KOPT-K1 (cell line): ENCODE data around the gene ABCA5.

Experiments
- H3K27ac ChIP-seq: fragments of 200-600 bp; sonication (generic); 2 replicates; pipeline ENCODE4 v1.5.1; 2016; ENCODE audit warnings: antibody characterized with exemption, mild to moderate bottlenecking, low read depth, low read length; ENCODE audit not compliant: poor library complexity, severe bottlenecking
- H3K36me3 ChIP-seq: fragments of 200-600 bp; sonication (generic); 2 replicates; pipeline ENCODE4 v1.5.1; 2017; ENCODE audit warnings: antibody characterized with exemption, mild to moderate bottlenecking, low read length, moderate library complexity; ENCODE audit not compliant: insufficient read depth
- H3K9me3 ChIP-seq: fragments of 200-600 bp; sonication (generic); 2 replicates; pipeline ENCODE4 v1.5.1; 2017; ENCODE audit warnings: antibody characterized with exemption, low read length, mild to moderate bottlenecking; ENCODE audit not compliant: insufficient read depth, poor library complexity, severe bottlenecking

The ABCA5 gene

DNA sequence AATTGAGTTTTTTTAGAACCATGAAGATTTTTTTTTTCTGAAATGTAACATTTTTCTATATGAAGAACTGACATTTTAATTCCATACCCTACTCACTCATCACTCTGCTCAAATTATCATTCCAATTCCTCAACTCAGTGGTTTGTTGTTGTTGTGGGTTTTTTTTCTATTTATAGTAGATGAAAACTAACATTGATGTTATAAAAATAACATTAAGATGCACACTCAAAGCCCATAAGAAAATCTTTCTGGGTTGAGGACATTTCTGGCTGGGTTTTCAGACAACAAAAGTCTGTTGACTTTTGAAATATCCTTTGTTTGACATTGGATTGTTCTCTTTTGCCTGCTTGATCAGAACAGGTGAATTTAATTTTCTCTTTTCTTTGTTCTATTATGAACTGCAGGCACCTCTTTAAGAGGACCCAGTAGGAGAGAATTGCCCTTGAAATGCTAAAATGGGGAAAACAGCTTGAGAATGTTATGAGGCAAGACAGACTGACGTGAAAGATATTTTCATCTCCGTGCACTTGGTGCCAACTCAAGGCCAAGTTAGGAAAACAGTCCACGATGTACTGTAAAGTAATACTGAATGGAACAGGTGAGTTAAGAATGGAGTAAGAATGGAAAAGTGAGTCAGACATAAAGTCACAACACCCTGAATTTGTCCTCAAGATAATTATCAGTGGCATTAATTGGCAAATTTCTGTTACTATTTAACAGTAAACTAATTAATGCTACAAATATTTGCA, 16.1 kb upstream of the ABCA5 start:
- Histone ChIP-seq H3K36me3 (no peaks in the 10 kb centered on the region), H3K27ac (no peak overlapping the region), H3K9me3 (no peaks in the 10 kb centered on the region)

DNA sequence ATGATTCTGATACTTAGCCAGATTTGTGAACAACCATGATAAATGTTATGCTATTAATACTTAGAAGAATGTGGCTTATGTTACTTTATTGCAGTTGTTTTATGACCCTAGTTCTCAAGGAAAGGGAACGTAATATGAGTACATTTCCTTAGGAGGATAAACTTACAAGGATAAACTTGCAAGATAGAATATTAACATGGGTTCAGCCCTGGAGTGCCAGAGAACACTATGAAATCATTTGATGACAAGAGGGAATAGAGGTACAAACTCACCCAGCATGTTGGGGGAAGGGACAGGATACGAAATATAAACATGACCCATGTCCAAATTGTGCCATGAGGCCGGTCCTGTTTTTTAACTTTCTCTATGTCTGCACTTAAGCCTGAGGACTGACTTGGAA, 13.0 kb upstream of the ABCA5 start:
- peaks cover 5% of the 10 kb centered on the region for H3K9me3 ChIP-seq
- no peaks in the 10 kb centered on the region for H3K36me3 ChIP-seq
- H3K27ac ChIP-seq: no peak overlapping the region

- H3K36me3 ChIP-seq: no peaks in the 10 kb centered on the region
- H3K27ac ChIP-seq: no peak overlapping the region
- H3K9me3 ChIP-seq: peaks cover 5% of the 10 kb centered on the region
Measured at GRCh38 chr17:69336996-69337395, 10.1 kb upstream of the ABCA5 start.

- no peak overlapping the region for H3K27ac ChIP-seq
- peaks cover 5% of the 10 kb centered on the region for H3K9me3 ChIP-seq
- H3K36me3 ChIP-seq: no peaks in the 10 kb centered on the region
Measured at GRCh38 chr17:69336580-69336979, 9.6 kb upstream of the ABCA5 start.

DNA sequence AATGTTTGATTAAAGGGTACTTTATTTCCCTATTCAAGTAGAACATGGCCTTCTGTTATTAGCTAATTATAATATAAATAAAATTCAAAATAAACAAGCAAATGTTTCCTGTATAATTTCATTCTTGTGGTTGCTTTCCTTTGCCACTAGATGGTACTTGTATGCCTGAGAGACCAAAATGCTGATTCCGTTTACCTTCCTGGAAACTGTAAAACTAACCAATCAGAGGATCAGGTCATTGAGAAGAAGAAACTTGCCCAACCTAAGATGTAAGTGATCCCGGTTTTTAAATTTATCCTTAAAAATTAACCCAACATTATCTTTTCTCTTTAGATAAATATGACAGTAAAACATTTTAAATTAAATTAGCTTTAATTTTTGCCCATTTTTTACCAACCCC, 8.1 kb upstream of the ABCA5 start:
- Histone ChIP-seq H3K27ac (no peak overlapping the region), H3K9me3 (peaks cover 5% of the 10 kb centered on the region), H3K36me3 (no peaks in the 10 kb centered on the region)

GRCh38 chr17:69333561-69333960, 6.6 kb upstream of the ABCA5 start:
- Histone ChIP-seq H3K36me3 (no peaks in the 10 kb centered on the region), H3K9me3 (peaks cover 5% of the 10 kb centered on the region), H3K27ac (no peak overlapping the region)

GRCh38 chr17:69331756-69332155, 4.8 kb upstream of the ABCA5 start:
- H3K9me3 ChIP-seq: peaks cover 5% of the 10 kb centered on the region
- no peaks in the 10 kb centered on the region for H3K36me3 ChIP-seq
- no peak overlapping the region for H3K27ac ChIP-seq

GRCh38 chr17:69326377-69327059, 415 bp downstream of the ABCA5 start:
- Histone ChIP-seq H3K9me3 (no peaks in the 10 kb centered on the region), H3K27ac (no peak overlapping the region), H3K36me3 (no peaks in the 10 kb centered on the region)

DNA sequence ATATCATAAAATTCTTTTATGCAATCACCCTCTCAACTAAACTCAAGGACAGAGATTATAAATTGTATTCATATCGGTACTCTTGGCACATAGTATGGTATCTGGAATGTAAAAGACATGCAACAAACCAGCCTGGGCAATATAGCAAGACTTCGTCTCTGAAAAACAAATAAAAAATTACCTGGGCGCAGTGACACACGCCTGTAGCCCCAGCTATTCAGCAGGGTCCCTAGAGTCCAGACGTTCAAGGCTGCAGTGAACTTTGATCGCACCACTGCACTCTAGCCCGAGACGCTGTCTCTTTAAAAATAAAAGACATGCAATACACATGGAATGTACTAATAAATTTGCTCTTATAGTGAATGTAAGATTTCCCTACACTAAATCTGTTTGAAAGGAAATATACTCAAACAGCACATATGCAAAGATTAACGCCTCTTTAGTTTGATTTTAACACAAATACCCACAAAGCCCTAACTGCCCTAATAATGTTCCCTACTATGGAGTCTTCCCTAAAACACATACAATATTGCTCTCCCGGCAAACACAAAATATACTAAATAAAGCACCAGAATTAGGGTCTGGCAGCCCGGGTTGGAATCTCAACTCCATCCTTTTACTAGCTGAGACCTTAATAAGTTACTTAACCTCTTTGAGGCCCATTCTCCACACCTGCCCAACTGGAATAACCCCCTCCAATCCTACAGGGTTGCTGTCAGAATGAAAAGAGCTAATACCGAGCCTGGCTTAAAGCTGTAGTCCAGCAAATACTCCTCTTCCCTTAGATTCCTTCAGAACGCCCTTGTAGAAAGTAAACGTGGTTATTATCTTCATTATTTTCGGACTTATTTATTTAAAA, 1.2 kb downstream of the ABCA5 start:
- H3K27ac ChIP-seq: no peak overlapping the region
- H3K36me3 ChIP-seq: no peaks in the 10 kb centered on the region
- H3K9me3 ChIP-seq: no peaks in the 10 kb centered on the region

DNA sequence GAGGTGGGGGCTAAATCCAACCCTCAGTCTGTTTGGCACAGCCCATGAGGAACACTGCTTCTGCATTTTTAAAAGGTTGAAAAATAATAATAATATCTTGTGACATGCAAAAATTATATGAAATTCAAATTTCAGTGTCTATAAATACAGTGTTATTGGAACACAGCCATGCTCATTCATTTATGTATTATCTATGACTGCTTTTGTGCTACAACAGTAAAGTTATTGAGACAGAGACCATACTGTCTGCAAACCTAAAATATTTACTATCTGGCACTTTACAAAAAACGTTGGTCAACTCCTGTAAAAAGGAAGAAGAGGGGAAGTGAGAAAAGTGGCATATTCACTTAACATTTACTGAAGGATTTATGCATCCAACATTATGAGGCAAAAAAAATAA, 3.1 kb downstream of the ABCA5 start:
- Histone ChIP-seq H3K27ac (no peak overlapping the region), H3K9me3 (no peaks in the 10 kb centered on the region), H3K36me3 (no peaks in the 10 kb centered on the region)

DNA sequence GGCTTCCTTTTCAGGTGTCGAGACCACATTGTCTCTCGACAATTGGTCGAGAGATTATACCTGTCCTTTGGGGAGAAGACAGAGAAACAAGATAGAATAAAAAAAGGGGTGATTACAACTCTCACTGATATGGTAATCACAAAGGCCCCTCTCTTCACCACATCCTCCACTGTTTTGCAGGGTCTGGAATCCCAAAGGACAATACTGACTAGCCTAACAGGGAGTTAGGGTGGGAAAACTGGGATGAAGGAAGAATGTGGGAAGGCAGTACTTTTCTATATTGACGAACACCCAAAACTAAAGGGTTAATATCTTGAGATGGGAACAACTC, 6.1 kb downstream of the ABCA5 start:
- Histone ChIP-seq H3K27ac (no peak overlapping the region), H3K9me3 (no peaks in the 10 kb centered on the region), H3K36me3 (no peaks in the 10 kb centered on the region)

GRCh38 chr17:69320210-69320907, 6.6 kb downstream of the ABCA5 start:
- H3K9me3 ChIP-seq: no peaks in the 10 kb centered on the region
- no peak overlapping the region for H3K27ac ChIP-seq
- H3K36me3 ChIP-seq: no peaks in the 10 kb centered on the region

- H3K27ac ChIP-seq: no peak overlapping the region
- no peaks in the 10 kb centered on the region for H3K9me3 ChIP-seq
- no peaks in the 10 kb centered on the region for H3K36me3 ChIP-seq
Measured at GRCh38 chr17:69317625-69318024, 9.3 kb downstream of the ABCA5 start.

DNA sequence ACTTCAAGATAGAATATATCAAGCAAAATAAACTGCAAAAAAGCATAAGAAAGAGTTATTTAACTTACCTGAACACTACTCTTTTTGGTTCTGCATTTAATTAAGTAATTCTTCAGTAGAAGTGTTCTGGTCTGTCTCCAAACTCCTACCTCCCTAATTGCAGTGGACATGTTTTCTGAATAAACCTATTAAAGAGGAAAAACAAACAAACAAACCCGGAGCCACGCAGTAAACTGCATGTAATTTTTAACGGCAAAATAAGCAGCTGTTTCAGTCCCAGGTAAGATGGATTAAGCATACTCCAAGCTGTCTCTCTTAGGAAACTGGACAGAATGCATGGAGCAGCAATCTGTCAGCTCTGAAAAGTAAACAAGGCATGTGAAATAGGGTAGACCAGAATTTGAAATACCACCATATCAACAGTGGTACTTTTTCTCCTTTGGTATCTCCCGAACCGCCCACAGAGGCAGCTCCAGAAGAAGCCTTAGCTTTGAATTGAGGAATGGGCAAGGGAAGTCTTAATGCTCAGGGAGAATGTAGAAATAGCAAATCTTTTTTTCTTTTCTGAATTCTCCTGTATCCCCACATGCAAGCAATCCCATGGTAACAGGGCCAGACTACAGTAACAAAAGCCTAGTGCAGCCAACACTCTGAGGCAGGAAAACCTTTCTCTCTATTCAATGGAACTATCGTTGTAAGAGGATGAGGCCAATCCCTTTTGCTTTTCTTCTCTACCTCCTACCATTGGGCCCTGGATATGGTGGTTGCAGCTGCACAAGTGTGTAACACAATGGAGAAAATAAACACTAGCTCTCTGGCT, 12.5 kb downstream of the ABCA5 start:
- Histone ChIP-seq H3K27ac (no peak overlapping the region), H3K36me3 (no peaks in the 10 kb centered on the region), H3K9me3 (no peaks in the 10 kb centered on the region)
